Thoracic aorta (tissue), 2 donors: ENCODE measurements around the gene ADCY3. TPM values are rescaled to one million over a fixed set of nuclear protein-coding genes. Genes with fewer than 3 reads are reported as not detected.

ENCODE experiments used
- ATAC-seq: fragments of 150-250 bp; one replicate; pipeline ENCODE4 v1.8.0; 2017; ENCODE audit warnings: low read depth; ENCODE audit not compliant: insufficient number of reproducible peaks, low FRiP score
- DNase-seq: peaks from one replicate; pipeline ENCODE4 v3.0.0-alpha.2; 2020; ENCODE audit warnings: low spot score
- H3K27ac ChIP-seq, 2 donors: fragments of 200-600 bp; sonication (generic); 1 replicate in 1 of 2; 2 replicates in 1 of 2; pipeline ENCODE4 v1.5.1; 2016; ENCODE audit warnings: mild to moderate bottlenecking in 2 of 2, moderate library complexity in 2 of 2
- H3K27me3 ChIP-seq: fragments of 200-600 bp; sonication (generic); replicated peaks from 2 replicates; pipeline ENCODE4 v1.6.0; 2016; ENCODE audit warnings: mild to moderate bottlenecking; ENCODE audit not compliant: insufficient read depth
- H3K36me3 ChIP-seq: fragments of 200-600 bp; sonication (generic); one replicate; pipeline ENCODE4 v1.5.1; 2016
- H3K4me1 ChIP-seq, 2 donors: fragments of 200-600 bp; sonication (generic); 1 replicate in 1 of 2; 2 replicates in 1 of 2; pipeline versions ENCODE4 v1.5.1 to v1.6.0; 2016; ENCODE audit warnings: low read depth in 2 of 2, mild to moderate bottlenecking in 1 of 2; ENCODE audit not compliant: control insufficient read depth in 1 of 2
- H3K4me3 ChIP-seq: fragments of 200-600 bp; sonication (generic); 2 replicates; pipeline ENCODE4 v1.5.1; 2016; ENCODE audit warnings: mild to moderate bottlenecking
- H3K9me3 ChIP-seq: fragments of 200-600 bp; sonication (generic); 2 replicates; pipeline ENCODE4 v1.5.1; 2016
- total RNA-seq, 2 donors: library from RNA; depleted of rRNA; stranded (reverse); fragments of >200 nt; gene quantifications; one replicate each; pipeline versions ENCODE4 v1.1.0 to v1.2.3, GENCODE V29; 2016
- TF ChIP-seq, protein P1 (sequence below): fragments of 200-600 bp; sonication (generic); IDR thresholded peaks from one replicate; pipeline ENCODE4 v1.5.1; 2019; ENCODE audit warnings: antibody characterized with exemption

ADCY3 gene
- total RNA-seq, 2 donors from 2014 or later = 51.9 to 78.9 TPM

DNA sequence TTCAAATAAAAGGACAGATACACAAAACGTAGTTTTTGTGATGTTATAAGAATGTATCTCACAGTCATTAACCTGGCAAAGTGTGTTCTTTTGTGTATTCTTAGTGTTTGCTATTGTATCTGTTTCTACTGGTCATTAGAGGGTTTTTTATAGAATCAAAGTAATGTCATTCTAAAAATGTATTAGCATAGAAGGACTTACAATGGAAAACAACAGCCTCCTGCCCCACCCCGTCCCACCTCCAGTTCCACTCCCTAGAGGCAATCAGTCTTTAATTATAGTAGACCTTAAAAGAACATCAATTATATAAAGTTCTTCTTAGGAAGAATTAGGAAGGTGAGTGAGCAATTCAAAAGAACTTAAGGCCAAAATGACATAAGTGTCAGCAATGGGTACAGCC is 37.9 kb upstream of the ADCY3 start:
- Histone ChIP-seq H3K27me3 (no peaks in the 10 kb centered on the region), H3K36me3 (peaks cover 50% of the 10 kb centered on the region)
- no peak for ATAC-seq

GRCh38 chr2:24957221-24957620 is 37.2 kb upstream of the ADCY3 start:
- DNase-seq (no peak), ATAC-seq (no peak)
- Histone ChIP-seq H3K27ac (no peak overlapping the region), H3K4me1 (no peaks in the 10 kb centered on the region), H3K4me3 (no peak overlapping the region), H3K27me3 (no peaks in the 10 kb centered on the region), H3K36me3 (peaks cover 45% of the 10 kb centered on the region), H3K9me3 (peaks cover 3% of the 10 kb centered on the region)
- TF ChIP-seq, protein P1, sequence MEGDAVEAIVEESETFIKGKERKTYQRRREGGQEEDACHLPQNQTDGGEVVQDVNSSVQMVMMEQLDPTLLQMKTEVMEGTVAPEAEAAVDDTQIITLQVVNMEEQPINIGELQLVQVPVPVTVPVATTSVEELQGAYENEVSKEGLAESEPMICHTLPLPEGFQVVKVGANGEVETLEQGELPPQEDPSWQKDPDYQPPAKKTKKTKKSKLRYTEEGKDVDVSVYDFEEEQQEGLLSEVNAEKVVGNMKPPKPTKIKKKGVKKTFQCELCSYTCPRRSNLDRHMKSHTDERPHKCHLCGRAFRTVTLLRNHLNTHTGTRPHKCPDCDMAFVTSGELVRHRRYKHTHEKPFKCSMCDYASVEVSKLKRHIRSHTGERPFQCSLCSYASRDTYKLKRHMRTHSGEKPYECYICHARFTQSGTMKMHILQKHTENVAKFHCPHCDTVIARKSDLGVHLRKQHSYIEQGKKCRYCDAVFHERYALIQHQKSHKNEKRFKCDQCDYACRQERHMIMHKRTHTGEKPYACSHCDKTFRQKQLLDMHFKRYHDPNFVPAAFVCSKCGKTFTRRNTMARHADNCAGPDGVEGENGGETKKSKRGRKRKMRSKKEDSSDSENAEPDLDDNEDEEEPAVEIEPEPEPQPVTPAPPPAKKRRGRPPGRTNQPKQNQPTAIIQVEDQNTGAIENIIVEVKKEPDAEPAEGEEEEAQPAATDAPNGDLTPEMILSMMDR = no peak

More for the DNA sequence above, 37.9 kb upstream of the ADCY3 start:
- Histone ChIP-seq H3K9me3 (peaks cover 3% of the 10 kb centered on the region), H3K27ac (no peak overlapping the region), H3K4me3 (no peak overlapping the region), H3K4me1 (no peaks in the 10 kb centered on the region)
- TF ChIP-seq, protein P1 = no peak
- no peak for DNase-seq

DNA sequence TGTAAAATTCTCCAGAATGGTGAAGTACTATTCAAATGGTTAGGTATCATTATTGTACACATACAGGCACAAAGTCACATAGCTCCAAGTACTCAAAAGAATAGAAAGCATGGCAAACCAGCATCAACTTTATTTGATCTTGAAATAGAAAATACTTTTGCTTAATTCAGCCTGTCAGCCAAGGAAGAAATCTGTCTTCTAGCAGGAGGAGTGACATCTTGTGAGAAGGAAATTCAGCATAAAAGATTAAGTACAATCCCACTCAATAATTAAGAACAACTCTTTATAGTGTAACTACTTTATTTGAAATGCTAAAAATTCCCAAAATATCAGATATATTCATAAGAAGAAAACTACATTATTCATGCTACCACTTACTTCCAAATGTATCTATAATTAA is 35.9 kb upstream of the ADCY3 start:
- DNase-seq = no peak
- H3K27me3 ChIP-seq = no peaks in the 10 kb centered on the region
- TF ChIP-seq, protein P1 = no peak
- H3K9me3 ChIP-seq = peaks cover 3% of the 10 kb centered on the region
- no peak for ATAC-seq
- H3K27ac ChIP-seq = no peak overlapping the region
- H3K4me1 ChIP-seq = no peaks in the 10 kb centered on the region
- H3K36me3 ChIP-seq = peaks cover 48% of the 10 kb centered on the region
- no peak overlapping the region for H3K4me3 ChIP-seq

- peaks cover 50% of the 10 kb centered on the region for H3K36me3 ChIP-seq
- DNase-seq (no peak), ATAC-seq (no peak)
These were observed 35.2 kb upstream of the ADCY3 start for GRCh38 chr2:24955232-24955631.

DNA sequence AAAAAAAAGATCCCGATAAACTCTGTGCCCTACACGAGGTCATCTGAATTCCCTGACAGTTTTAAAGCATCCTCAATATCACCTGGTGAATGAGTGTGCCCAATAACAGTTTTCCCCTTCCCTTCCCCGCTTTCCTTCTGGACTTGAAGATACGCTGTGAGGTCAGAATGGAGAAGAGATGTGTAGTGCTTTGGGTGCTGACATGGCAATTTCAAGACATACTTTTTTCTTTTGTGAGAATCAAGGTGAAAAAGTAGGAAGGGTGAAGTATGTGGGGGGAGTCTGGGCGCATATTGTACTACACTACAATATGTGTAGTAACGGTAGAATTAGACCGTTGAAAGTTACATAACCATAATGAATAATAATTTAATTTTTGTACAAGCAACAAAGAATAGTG is 30.1 kb upstream of the ADCY3 start:
- Histone ChIP-seq H3K4me1 (no peaks in the 10 kb centered on the region), H3K27me3 (no peaks in the 10 kb centered on the region), H3K9me3 (peaks cover 2% of the 10 kb centered on the region), H3K36me3 (peaks cover 22% of the 10 kb centered on the region), H3K4me3 (no peak overlapping the region), H3K27ac (no peak overlapping the region)
- ATAC-seq (no peak), DNase-seq (no peak)
- TF ChIP-seq, protein P1 = no peak

More at GRCh38 chr2:24955232-24955631, 35.2 kb upstream of the ADCY3 start:
- peaks cover 3% of the 10 kb centered on the region for H3K9me3 ChIP-seq
- no peak overlapping the region for H3K27ac ChIP-seq
- H3K4me1 ChIP-seq = no peaks in the 10 kb centered on the region
- TF ChIP-seq, protein P1 = no peak
- H3K27me3 ChIP-seq = no peaks in the 10 kb centered on the region
- no peak overlapping the region for H3K4me3 ChIP-seq
